Fibroblast of villous mesenchyme (primary cell): ENCODE data around the gene PARM1. TPM values are rescaled to one million over a fixed set of nuclear protein-coding genes. Genes with fewer than 3 reads are reported as not detected.

Experiments
- DNase-seq: peaks from one replicate; pipeline ENCODE4 v3.0.0-alpha.2; 2010; ENCODE audit warnings: low read depth
- H3K4me3 ChIP-seq: 2 replicates; pipeline ENCODE4 v1.5.1; 2011; ENCODE audit warnings: low read depth, mild to moderate bottlenecking, low read length
- CTCF ChIP-seq: IDR thresholded peaks from 2 replicates; pipeline ENCODE4 v1.5.1; 2012; ENCODE audit warnings: low read depth, mild to moderate bottlenecking, low read length; ENCODE audit not compliant: insufficient read depth
- total RNA-seq: library from RNA; depleted of rRNA; stranded (reverse); fragments of >200 nt; gene quantifications from 2 replicates; pipeline ENCODE4 v1.2.3, GENCODE V29; 2012

PARM1 gene
- total RNA-seq, 1 donor = 0.86 TPM

- H3K4me3 ChIP-seq = no peak overlapping the region
- TF ChIP-seq CTCF = no peak
- no peak for DNase-seq
Measured at GRCh38 chr4:75005727-75006126, 72.8 kb downstream of the PARM1 start.

GRCh38 chr4:75007891-75008290, 75.0 kb downstream of the PARM1 start:
- H3K4me3 ChIP-seq = no peak overlapping the region
- DNase-seq = no peak
- TF ChIP-seq CTCF = no peak

GRCh38 chr4:75009138-75009537, 76.2 kb downstream of the PARM1 start:
- H3K4me3 ChIP-seq = no peak overlapping the region
- TF ChIP-seq CTCF = no peak
- DNase-seq = no peak

- no peak for DNase-seq
Measured at GRCh38 chr4:75011131-75011795, 78.3 kb downstream of the PARM1 start.

GRCh38 chr4:75015627-75016026, 82.7 kb downstream of the PARM1 start:
- no peak overlapping the region for H3K4me3 ChIP-seq
- no peak for DNase-seq
- no peak for TF ChIP-seq CTCF

More at GRCh38 chr4:75011131-75011795, 78.3 kb downstream of the PARM1 start:
- no peak overlapping the region for H3K4me3 ChIP-seq
- no peak for TF ChIP-seq CTCF

- DNase-seq = no peak
- H3K4me3 ChIP-seq = no peak overlapping the region
- TF ChIP-seq CTCF = no peak
Measured at GRCh38 chr4:75016472-75016871, 83.6 kb downstream of the PARM1 start.
